Nephron (organoid): ENCODE data around the gene RNF31.

Experiments used
- H3K27ac Mint-ChIP-seq, 3 experiments: 2 replicates each; pipeline ENCODE4 v1.8.0; 2020; ENCODE audit warnings: mixed read lengths in 3 of 3, mild to moderate bottlenecking in 2 of 3, moderate library complexity in 1 of 3
- H3K27me3 Mint-ChIP-seq: 2 replicates; pipeline ENCODE4 v1.8.0; 2021; ENCODE audit warnings: low read depth, mild to moderate bottlenecking, moderate library complexity, mixed read lengths
- H3K36me3 Mint-ChIP-seq: 2 replicates; pipeline ENCODE4 v1.8.0; 2020; ENCODE audit warnings: low read depth, mixed read lengths
- H3K4me1 Mint-ChIP-seq: 2 replicates; pipeline ENCODE4 v1.8.0; 2020; ENCODE audit warnings: mixed read lengths
- H3K4me3 Mint-ChIP-seq, 3 experiments: 2 replicates each; pipeline ENCODE4 v1.8.0; 2020; ENCODE audit warnings: mild to moderate bottlenecking in 3 of 3, mixed read lengths in 3 of 3, moderate library complexity in 2 of 3
- H3K9me3 Mint-ChIP-seq: 2 replicates; pipeline ENCODE4 v1.8.0; 2020; ENCODE audit warnings: mixed read lengths
- TF ChIP-seq, protein P1 (sequence below), 3 experiments: fragments of 200-600 bp; sonication (generic); IDR thresholded peaks; one replicate each; pipeline ENCODE4 v1.5.0; 2021; ENCODE audit warnings: antibody characterized with exemption in 3 of 3; ENCODE audit not compliant: unreplicated experiment in 3 of 3

Gene RNF31

DNA sequence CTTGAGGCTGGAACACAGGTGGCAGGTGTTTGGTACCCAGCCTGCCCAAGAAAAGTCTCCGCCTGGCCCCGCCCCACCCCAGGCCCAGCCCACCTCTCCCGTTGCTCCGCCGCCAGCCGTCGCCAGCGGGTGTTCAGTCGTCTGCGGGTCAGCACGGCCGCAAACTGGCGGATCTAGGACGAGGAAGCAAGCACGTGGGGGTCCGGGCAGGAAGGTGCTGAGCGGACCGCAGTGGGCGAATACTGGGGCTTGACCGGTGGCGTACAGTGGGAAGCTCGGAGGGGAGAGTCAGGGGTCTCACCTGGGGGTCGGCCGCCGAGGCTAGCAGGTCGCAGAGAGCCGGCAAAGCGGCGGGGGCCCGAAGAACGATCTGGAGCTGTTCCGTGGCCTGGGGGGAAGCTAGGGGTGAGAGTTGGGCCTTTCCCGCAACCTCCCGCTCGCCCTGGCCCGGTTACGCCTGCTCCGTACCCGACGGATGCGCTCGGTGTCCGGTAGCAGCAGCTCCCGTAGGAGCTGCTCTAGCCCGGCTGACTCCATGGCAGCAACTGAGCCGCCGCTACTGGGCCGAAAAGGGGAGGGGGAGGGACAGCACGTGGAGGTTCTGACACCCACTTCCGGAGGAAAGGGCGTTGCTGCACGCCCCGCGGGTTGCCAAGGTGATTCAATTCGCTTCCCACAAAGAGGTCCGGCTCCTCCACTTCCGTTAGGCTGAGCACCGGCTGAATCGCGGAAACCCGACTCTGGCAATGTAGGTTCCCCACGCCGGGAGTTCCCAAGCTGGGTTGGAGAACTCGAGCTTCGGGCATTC is 41.2 kb downstream of the RNF31 start, which contains the start of gene IPO4:
Gene IPO4, minus strand, starts transcription at position 566 of the 808 bp plus-strand sequence. Its CDS starts 29 bp downstream, at position 537.
- Mint-ChIP-seq H3K9me3 (no peaks in the 10 kb centered on the region), H3K36me3 (peaks cover 30% of the 10 kb centered on the region)
- TF ChIP-seq, protein P1, sequence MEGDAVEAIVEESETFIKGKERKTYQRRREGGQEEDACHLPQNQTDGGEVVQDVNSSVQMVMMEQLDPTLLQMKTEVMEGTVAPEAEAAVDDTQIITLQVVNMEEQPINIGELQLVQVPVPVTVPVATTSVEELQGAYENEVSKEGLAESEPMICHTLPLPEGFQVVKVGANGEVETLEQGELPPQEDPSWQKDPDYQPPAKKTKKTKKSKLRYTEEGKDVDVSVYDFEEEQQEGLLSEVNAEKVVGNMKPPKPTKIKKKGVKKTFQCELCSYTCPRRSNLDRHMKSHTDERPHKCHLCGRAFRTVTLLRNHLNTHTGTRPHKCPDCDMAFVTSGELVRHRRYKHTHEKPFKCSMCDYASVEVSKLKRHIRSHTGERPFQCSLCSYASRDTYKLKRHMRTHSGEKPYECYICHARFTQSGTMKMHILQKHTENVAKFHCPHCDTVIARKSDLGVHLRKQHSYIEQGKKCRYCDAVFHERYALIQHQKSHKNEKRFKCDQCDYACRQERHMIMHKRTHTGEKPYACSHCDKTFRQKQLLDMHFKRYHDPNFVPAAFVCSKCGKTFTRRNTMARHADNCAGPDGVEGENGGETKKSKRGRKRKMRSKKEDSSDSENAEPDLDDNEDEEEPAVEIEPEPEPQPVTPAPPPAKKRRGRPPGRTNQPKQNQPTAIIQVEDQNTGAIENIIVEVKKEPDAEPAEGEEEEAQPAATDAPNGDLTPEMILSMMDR (IDR thresholded peaks at IDR 0.05; ENCODE audit: unreplicated experiment in 3 of 3): no peak

DNA sequence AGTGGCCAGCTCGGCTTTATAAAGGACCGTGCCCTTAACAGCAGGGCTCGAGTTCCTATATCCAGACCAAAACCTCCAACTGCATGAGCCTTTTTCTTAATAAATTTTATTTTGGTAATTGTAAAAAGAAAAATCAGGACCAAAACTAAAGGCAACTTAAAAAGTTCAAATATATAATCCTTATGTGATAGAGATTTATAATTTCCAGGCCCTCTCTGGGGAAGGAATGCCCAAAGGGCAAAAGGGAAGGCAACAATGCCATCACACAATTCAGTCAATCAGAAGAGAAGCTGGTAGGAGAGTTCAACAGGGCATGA is 41.7 kb downstream of the RNF31 start:
- no peaks in the 10 kb centered on the region for H3K27me3 Mint-ChIP-seq
- H3K4me3 Mint-ChIP-seq: peak overlapping the region; percentile 93 to 95 (median 94)
- peaks cover 29% of the 10 kb centered on the region for H3K36me3 Mint-ChIP-seq
- no peaks in the 10 kb centered on the region for H3K9me3 Mint-ChIP-seq
- H3K4me1 Mint-ChIP-seq: peaks cover 31% of the 10 kb centered on the region
- H3K27ac Mint-ChIP-seq: peak overlapping the region; percentile 44 to 90 (median 88)
- TF ChIP-seq, protein P1 (IDR thresholded peaks at IDR 0.05; ENCODE audit: unreplicated experiment in 3 of 3): no peak

More for the DNA sequence above, 41.2 kb downstream of the RNF31 start, which contains the start of gene IPO4:
- Mint-ChIP-seq H3K4me1 (peaks cover 29% of the 10 kb centered on the region), H3K27me3 (no peaks in the 10 kb centered on the region), H3K4me3 (peak within 1 kb of the TSS; percentile 93 to 95 (median 94)), H3K27ac (peak within 1 kb of the TSS; percentile 44 to 90 (median 88))

DNA sequence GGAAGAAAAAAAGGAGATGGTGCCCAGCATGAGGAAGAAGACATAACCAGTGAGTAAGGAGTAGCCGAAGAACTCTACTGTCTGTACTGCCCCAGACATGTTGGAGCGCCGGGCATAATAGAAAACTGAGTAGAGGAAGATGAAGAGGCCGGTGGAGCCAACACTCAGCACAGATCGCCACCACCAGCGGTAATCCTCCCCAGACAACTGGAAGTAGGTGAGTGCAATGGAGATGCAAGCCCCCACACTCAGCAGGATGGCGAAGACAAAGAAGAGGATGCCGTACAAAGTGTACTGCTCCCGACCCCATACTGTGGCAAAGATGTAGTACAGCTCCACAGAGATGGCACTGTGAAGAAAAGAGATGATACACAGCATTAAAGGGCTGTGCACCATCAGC is 42.2 kb downstream of the RNF31 start:
- peaks cover 35% of the 10 kb centered on the region for H3K4me1 Mint-ChIP-seq

DNA sequence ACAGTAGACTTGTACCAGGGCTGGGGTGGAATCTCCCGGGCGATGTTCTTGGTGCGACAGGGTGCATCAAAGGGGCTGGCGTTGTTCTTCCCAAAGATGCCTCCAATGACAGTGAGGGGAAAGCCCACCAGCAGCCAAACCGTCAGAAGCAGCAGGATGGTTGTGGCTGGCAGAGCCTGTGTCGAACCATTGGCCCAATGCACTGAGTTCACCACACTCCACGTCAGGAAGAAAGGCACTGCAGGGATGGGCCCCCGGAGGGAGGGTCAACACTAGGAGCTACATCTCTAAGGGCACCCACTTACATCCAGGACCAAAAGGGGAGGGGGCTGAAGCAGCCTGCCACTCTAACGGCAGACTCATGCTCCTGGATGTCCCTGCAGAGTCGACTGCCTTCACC is 43.1 kb downstream of the RNF31 start:
- Mint-ChIP-seq H3K36me3 (peaks cover 31% of the 10 kb centered on the region), H3K27ac (no peak overlapping the region), H3K9me3 (no peaks in the 10 kb centered on the region), H3K27me3 (no peaks in the 10 kb centered on the region), H3K4me1 (peaks cover 41% of the 10 kb centered on the region), H3K4me3 (peak overlapping the region in 1 of 3 experiments; percentile 37)
- TF ChIP-seq, protein P1 (IDR thresholded peaks at IDR 0.05; ENCODE audit: unreplicated experiment in 3 of 3): no peak

More for the DNA sequence above, 42.2 kb downstream of the RNF31 start:
- Mint-ChIP-seq H3K27ac (peak overlapping the region; percentile 44 to 90 (median 88)), H3K27me3 (no peaks in the 10 kb centered on the region), H3K4me3 (peak overlapping the region in 1 of 3 experiments; percentile 95), H3K36me3 (peaks cover 31% of the 10 kb centered on the region), H3K9me3 (no peaks in the 10 kb centered on the region)
- TF ChIP-seq, protein P1 (IDR thresholded peaks at IDR 0.05; ENCODE audit: unreplicated experiment in 3 of 3): no peak

DNA sequence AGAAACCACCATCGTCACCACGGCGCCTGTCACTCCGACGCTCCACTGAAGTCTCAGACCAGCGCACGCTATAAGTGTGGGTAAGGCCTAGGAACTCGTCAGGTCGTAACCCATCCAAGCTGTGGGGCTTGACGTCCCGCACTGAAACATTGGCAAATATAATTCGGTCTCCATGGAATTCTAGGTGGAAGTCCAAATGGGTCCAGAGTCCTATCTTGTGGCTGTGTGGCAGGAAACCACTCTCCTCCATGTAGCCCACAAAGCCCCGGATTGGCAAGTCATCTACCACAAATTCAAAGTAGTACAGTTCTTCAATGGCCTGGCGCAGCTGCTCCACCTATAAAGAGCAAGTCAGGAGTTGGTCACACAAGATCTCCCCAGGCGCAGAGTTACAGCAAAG is 45.6 kb downstream of the RNF31 start:
- TF ChIP-seq, protein P1 (IDR thresholded peaks at IDR 0.05; ENCODE audit: unreplicated experiment in 3 of 3): no peak
- Mint-ChIP-seq H3K27ac (peak overlapping the region in 1 of 3 experiments; percentile 71), H3K27me3 (no peaks in the 10 kb centered on the region), H3K4me3 (peak overlapping the region; percentile 57 to 73 (median 65)), H3K4me1 (peaks cover 44% of the 10 kb centered on the region), H3K36me3 (peaks cover 31% of the 10 kb centered on the region), H3K9me3 (no peaks in the 10 kb centered on the region)
